H9 (cell line): ENCODE results near the gene MB21D2. TPM values are rescaled to one million over a fixed set of nuclear protein-coding genes. Genes with fewer than 3 reads are reported as not detected.

Experiments used
- DNase-seq: peaks from one replicate; pipeline ENCODE4 v3.0.0-alpha.2; 2017
- H2AFZ ChIP-seq: one replicate; pipeline ENCODE4 v1.6.1; 2013; ENCODE audit warnings: mild to moderate bottlenecking, low read length, control low read depth, moderate library complexity
- H2AK5ac ChIP-seq: 2 replicates; pipeline ENCODE4 v1.6.1; 2013; ENCODE audit warnings: low read length, control low read depth, mixed read lengths; ENCODE audit not compliant: insufficient read length
- H2BK120ac ChIP-seq: one replicate; pipeline ENCODE4 v1.6.1; 2013; ENCODE audit warnings: low read depth, mild to moderate bottlenecking, low read length, control low read depth, inconsistent platforms; ENCODE audit not compliant: poor library complexity, severe bottlenecking
- H2BK12ac ChIP-seq: 2 replicates; pipeline ENCODE4 v1.6.1; 2013; ENCODE audit warnings: low read length, control low read depth, mixed read lengths, low read depth; ENCODE audit not compliant: insufficient read length
- H2BK15ac ChIP-seq: 2 replicates; pipeline ENCODE4 v1.6.1; 2013; ENCODE audit warnings: low read depth, low read length, control low read depth
- H2BK20ac ChIP-seq: one replicate; pipeline ENCODE4 v1.6.1; 2013; ENCODE audit warnings: low read depth, mild to moderate bottlenecking, low read length, control low read depth, inconsistent platforms; ENCODE audit not compliant: poor library complexity, severe bottlenecking
- H2BK5ac ChIP-seq: 2 replicates; pipeline ENCODE4 v1.6.1; 2013; ENCODE audit warnings: low read length, control low read depth, mixed read lengths; ENCODE audit not compliant: insufficient read length
- H3K14ac ChIP-seq: 2 replicates; pipeline ENCODE4 v1.6.1; 2013; ENCODE audit warnings: low read length, control low read depth; ENCODE audit not compliant: insufficient read depth
- H3K18ac ChIP-seq: 2 replicates; pipeline ENCODE4 v1.6.1; 2013; ENCODE audit warnings: low read depth, mild to moderate bottlenecking, mixed read lengths, low read length, control low read depth; ENCODE audit not compliant: insufficient read length
- H3K23ac ChIP-seq: 2 replicates; pipeline ENCODE4 v1.6.1; 2013; ENCODE audit warnings: low read length, control low read depth, mixed read lengths, low read depth; ENCODE audit not compliant: insufficient read length
- H3K23me2 ChIP-seq: 2 replicates; pipeline ENCODE4 v1.6.1; 2013; ENCODE audit warnings: low read depth, mild to moderate bottlenecking, mixed read lengths, low read length, control low read depth; ENCODE audit not compliant: insufficient read length, poor library complexity, severe bottlenecking
- H3K27ac ChIP-seq: 2 replicates; pipeline ENCODE4 v1.5.1; 2013; ENCODE audit warnings: low read length, control low read depth, mixed read lengths, low read depth; ENCODE audit not compliant: insufficient read length
- H3K27me3 ChIP-seq: 2 replicates; pipeline ENCODE4 v1.6.1; 2013; ENCODE audit warnings: low read length, control low read depth, inconsistent platforms; ENCODE audit not compliant: insufficient read depth
- H3K4ac ChIP-seq: 2 replicates; pipeline ENCODE4 v1.6.1; 2013; ENCODE audit warnings: low read depth, mild to moderate bottlenecking, control low read depth, inconsistent platforms, low read length, moderate library complexity
- H3K4me1 ChIP-seq: 2 replicates; pipeline ENCODE4 v1.6.1; 2013; ENCODE audit warnings: low read length, control low read depth, inconsistent platforms; ENCODE audit not compliant: insufficient read depth
- H3K4me2 ChIP-seq: 2 replicates; pipeline ENCODE4 v1.6.1; 2013; ENCODE audit warnings: low read length, control low read depth, mixed read lengths; ENCODE audit not compliant: insufficient read length, insufficient read depth
- H3K56ac ChIP-seq: 2 replicates; pipeline ENCODE4 v1.6.1; 2013; ENCODE audit warnings: low read depth, mild to moderate bottlenecking, mixed read lengths, low read length, control low read depth; ENCODE audit not compliant: insufficient read length
- H3K79me1 ChIP-seq: 2 replicates; pipeline ENCODE4 v1.6.1; 2013; ENCODE audit warnings: low read depth, mild to moderate bottlenecking, moderate library complexity, low read length, control low read depth, inconsistent platforms; ENCODE audit not compliant: insufficient read depth, poor library complexity, severe bottlenecking
- H3K79me2 ChIP-seq: 2 replicates; pipeline ENCODE4 v1.6.1; 2013; ENCODE audit warnings: low read length, control low read depth, inconsistent platforms; ENCODE audit not compliant: insufficient read depth
- H3K9ac ChIP-seq: 2 replicates; pipeline ENCODE4 v1.6.1; 2013; ENCODE audit warnings: low read length, control low read depth, mixed read lengths; ENCODE audit not compliant: insufficient read length; ENCODE audit errors: extremely low read depth
- H3K9me3 ChIP-seq: one replicate; pipeline ENCODE4 v1.6.1; 2013; ENCODE audit warnings: low read depth, low read length, inconsistent platforms; ENCODE audit not compliant: control insufficient read depth
- H3T11ph ChIP-seq: one replicate; pipeline ENCODE4 v1.6.1; 2013; ENCODE audit warnings: mild to moderate bottlenecking, low read length, control low read depth, inconsistent platforms
- H4K20me1 ChIP-seq: one replicate; pipeline ENCODE4 v1.6.1; 2013; ENCODE audit not compliant: control insufficient read depth, insufficient read length, insufficient read depth
- H4K5ac ChIP-seq: 2 replicates; pipeline ENCODE4 v1.6.1; 2013; ENCODE audit warnings: low read depth, mild to moderate bottlenecking, mixed read lengths, low read length, control low read depth; ENCODE audit not compliant: insufficient read length
- H4K8ac ChIP-seq: replicated peaks from 2 replicates; pipeline ENCODE4 v1.6.1; 2013; ENCODE audit warnings: low read length, control low read depth, mixed read lengths, low read depth; ENCODE audit not compliant: insufficient read length
- H4K91ac ChIP-seq: 2 replicates; pipeline ENCODE4 v1.6.1; 2013; ENCODE audit warnings: low read depth, mild to moderate bottlenecking, moderate library complexity, mixed read lengths, low read length, control low read depth; ENCODE audit not compliant: insufficient read length
- H3K27ac Mint-ChIP-seq, 3 experiments: 2 replicates in 2 of 3; 3 replicates in 1 of 3; pipeline ENCODE4 v1.8.0; 2020 to 2021; ENCODE audit warnings: mixed read lengths in 3 of 3, mild to moderate bottlenecking in 1 of 3, moderate library complexity in 1 of 3
- H3K27me3 Mint-ChIP-seq: 2 replicates; pipeline ENCODE4 v1.8.0; 2021; ENCODE audit warnings: low read depth, mild to moderate bottlenecking, moderate library complexity, mixed read lengths
- H3K36me3 Mint-ChIP-seq, 3 experiments: 2 replicates in 2 of 3; 3 replicates in 1 of 3; pipeline ENCODE4 v1.8.0; 2020 to 2021; ENCODE audit warnings: low read depth in 3 of 3, mixed read lengths in 3 of 3; ENCODE audit not compliant: insufficient read depth in 1 of 3
- H3K4me1 Mint-ChIP-seq, 2 experiments: 2 replicates each; pipeline ENCODE4 v1.8.0; 2020; ENCODE audit warnings: mixed read lengths in 2 of 2
- H3K4me3 Mint-ChIP-seq, 2 experiments: 2 replicates in 1 of 2; 3 replicates in 1 of 2; pipeline ENCODE4 v1.8.0; 2020 to 2021; ENCODE audit warnings: mild to moderate bottlenecking in 2 of 2, mixed read lengths in 2 of 2, moderate library complexity in 1 of 2
- H3K9me3 Mint-ChIP-seq, 2 experiments: 2 replicates in 1 of 2; 3 replicates in 1 of 2; pipeline ENCODE4 v1.8.0; 2020; ENCODE audit warnings: mild to moderate bottlenecking in 2 of 2, mixed read lengths in 2 of 2, moderate library complexity in 1 of 2
- WGBS: extraction: QIAGEN DNeasy Blood & Tissue Kit; methylation state at CpG from one replicate; pipeline ENCODE4 v1.1.7; 2013; ENCODE audit warnings: missing lambda C conversion rate, low lambda C conversion rate, mixed read lengths; ENCODE audit not compliant: insufficient read length; ENCODE audit errors: extremely low coverage; 5-methylcytosine and 5-hydroxymethylcytosine counted together
- total RNA-seq: library from RNA; stranded (reverse); gene quantifications from 2 replicates; pipeline ENCODE4 v1.2.1, GENCODE V29; 2021
- TF ChIP-seq, protein P1 (sequence below): fragments of 200-600 bp; sonication (generic); conservative IDR thresholded peaks from 3 replicates; pipeline ENCODE4 v1.8.0; 2021; ENCODE audit warnings: antibody characterized with exemption, mild to moderate bottlenecking

MB21D2 gene
- total RNA-seq, 1 experiment from 2014 or later = 19.1 TPM

DNA sequence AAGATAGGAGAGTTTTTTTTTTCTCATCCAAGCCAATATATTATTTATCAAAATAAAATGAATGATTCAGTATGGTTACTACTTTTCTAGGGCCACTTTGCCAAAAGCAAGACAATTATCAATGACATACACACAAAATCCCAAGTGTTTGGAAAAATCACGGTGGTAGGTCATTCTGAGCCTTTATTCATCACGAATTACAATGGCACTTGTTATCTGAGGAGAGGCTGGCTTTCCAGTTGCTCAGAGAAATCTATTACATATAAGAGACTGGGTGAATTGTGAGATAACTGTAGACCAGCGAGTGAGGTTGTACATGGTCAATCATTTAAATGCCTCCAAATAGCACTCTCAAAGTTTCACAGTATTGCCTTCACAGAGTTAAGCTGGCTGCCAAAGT is 169.9 kb downstream of the MB21D2 start:
- Histone ChIP-seq H3K23me2 (no peaks in the 10 kb centered on the region), H2BK15ac (no peak overlapping the region), H3K18ac (no peak overlapping the region), H3K4me2 (no peak overlapping the region), H3K4me1 (peaks cover 3% of the 10 kb centered on the region; the same call in 1 of the 2 replicates), H2BK12ac (no peak overlapping the region), H3K79me2 (no peaks in the 10 kb centered on the region), H2BK20ac (no peak overlapping the region), H2AK5ac (no peak overlapping the region), H4K5ac (no peak overlapping the region), H3K79me1 (no peaks in the 10 kb centered on the region), H3K14ac (no peak overlapping the region), H2BK120ac (no peak overlapping the region), H3K9ac (no peak overlapping the region), H3K9me3 (no peaks in the 10 kb centered on the region), H4K91ac (no peak overlapping the region), H2AFZ (no peak overlapping the region), H4K20me1 (no peaks in the 10 kb centered on the region), H3T11ph (peak overlapping the region; percentile 59), H3K4ac (no peak overlapping the region), H3K23ac (no peak overlapping the region), H3K56ac (no peak overlapping the region), H3K27ac (no peak overlapping the region), H2BK5ac (no peak overlapping the region), H4K8ac (no peak overlapping the region), H3K27me3 (no peaks in the 10 kb centered on the region)
- Mint-ChIP-seq H3K4me3 (no peak overlapping the region), H3K9me3 (peaks cover 2 to 7% of the 10 kb centered on the region in 2 experiments; a peak in 4 of 5 replicates), H3K27ac (peak overlapping the region in 1 of 3 experiments; percentile 95; a peak in 1 of 7 replicates), H3K27me3 (no peaks in the 10 kb centered on the region), H3K4me1 (peaks cover 51 to 53% of the 10 kb centered on the region in 2 experiments), H3K36me3 (peaks cover 0 to 6% (median 5%) of the 10 kb centered on the region in 3 experiments; a peak in 6 of 7 replicates)
- TF ChIP-seq, protein P1, sequence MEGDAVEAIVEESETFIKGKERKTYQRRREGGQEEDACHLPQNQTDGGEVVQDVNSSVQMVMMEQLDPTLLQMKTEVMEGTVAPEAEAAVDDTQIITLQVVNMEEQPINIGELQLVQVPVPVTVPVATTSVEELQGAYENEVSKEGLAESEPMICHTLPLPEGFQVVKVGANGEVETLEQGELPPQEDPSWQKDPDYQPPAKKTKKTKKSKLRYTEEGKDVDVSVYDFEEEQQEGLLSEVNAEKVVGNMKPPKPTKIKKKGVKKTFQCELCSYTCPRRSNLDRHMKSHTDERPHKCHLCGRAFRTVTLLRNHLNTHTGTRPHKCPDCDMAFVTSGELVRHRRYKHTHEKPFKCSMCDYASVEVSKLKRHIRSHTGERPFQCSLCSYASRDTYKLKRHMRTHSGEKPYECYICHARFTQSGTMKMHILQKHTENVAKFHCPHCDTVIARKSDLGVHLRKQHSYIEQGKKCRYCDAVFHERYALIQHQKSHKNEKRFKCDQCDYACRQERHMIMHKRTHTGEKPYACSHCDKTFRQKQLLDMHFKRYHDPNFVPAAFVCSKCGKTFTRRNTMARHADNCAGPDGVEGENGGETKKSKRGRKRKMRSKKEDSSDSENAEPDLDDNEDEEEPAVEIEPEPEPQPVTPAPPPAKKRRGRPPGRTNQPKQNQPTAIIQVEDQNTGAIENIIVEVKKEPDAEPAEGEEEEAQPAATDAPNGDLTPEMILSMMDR = no peak
- DNase-seq = no peak
- WGBS = no CpG with 5 or more reads among the region's 3 CpGs
